ENCODE measurements around the gene CENPT.

DNA sequence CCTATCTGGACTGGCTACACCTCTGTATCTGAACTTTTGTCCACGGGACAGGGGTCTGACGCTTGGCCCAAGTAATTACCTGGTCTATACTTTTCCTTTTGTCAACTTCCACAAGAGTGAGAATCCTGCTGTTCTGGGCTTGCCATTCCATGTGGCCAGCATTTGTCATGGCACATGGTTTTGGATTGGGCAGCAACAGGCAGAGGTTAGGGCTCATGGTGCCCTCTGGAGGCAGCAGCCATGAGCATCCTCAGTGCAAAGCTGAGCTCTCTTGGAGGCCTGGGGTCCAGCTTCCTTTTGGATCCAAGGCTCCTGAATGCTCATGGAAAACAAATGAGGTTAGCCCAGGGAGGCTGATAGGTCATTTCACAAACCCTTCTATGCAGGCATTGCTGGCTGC, 17.8 kb upstream of the CENPT start:
- no peak for TF ChIP-seq POLR2A (IDR thresholded peaks at IDR 0.05)
- TF ChIP-seq, protein P1, sequence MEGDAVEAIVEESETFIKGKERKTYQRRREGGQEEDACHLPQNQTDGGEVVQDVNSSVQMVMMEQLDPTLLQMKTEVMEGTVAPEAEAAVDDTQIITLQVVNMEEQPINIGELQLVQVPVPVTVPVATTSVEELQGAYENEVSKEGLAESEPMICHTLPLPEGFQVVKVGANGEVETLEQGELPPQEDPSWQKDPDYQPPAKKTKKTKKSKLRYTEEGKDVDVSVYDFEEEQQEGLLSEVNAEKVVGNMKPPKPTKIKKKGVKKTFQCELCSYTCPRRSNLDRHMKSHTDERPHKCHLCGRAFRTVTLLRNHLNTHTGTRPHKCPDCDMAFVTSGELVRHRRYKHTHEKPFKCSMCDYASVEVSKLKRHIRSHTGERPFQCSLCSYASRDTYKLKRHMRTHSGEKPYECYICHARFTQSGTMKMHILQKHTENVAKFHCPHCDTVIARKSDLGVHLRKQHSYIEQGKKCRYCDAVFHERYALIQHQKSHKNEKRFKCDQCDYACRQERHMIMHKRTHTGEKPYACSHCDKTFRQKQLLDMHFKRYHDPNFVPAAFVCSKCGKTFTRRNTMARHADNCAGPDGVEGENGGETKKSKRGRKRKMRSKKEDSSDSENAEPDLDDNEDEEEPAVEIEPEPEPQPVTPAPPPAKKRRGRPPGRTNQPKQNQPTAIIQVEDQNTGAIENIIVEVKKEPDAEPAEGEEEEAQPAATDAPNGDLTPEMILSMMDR (IDR thresholded peaks at IDR 0.05): peak in 10 of 12 donors; percentile 19 to 51 (median 30)
